Measurements from ENCODE around the gene NEU2. TPM values are rescaled to one million over a fixed set of nuclear protein-coding genes. Genes with fewer than 3 reads are reported as not detected.

Gene NEU2
- total RNA-seq, 3 donors from 2014 or later (not counting 1 experiment from before 2014, with no cell fraction given): not detected

DNA sequence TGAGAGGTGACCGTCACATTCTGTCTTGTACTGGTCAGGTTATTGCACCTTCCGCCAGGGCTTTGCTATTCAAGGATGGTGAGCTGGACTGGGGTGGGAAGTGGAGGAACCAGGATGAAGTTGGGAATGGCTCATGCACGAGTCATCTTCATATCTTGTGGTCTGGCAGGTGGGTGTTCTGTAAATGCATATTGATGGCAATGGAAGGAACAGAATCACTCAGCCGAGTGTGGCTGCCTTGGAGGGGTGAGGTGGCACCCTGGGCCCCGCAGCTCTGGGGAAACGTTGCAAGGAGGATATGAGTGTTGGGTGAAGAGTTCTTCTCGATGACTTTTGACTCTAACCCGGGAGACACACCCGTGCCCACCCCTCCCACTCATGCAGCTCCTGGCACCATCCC, 1.2 kb downstream of the NEU2 start:
- intact Hi-C loops (cut with micrococcal nuclease): no loop called here
- TF ChIP-seq, protein P1, sequence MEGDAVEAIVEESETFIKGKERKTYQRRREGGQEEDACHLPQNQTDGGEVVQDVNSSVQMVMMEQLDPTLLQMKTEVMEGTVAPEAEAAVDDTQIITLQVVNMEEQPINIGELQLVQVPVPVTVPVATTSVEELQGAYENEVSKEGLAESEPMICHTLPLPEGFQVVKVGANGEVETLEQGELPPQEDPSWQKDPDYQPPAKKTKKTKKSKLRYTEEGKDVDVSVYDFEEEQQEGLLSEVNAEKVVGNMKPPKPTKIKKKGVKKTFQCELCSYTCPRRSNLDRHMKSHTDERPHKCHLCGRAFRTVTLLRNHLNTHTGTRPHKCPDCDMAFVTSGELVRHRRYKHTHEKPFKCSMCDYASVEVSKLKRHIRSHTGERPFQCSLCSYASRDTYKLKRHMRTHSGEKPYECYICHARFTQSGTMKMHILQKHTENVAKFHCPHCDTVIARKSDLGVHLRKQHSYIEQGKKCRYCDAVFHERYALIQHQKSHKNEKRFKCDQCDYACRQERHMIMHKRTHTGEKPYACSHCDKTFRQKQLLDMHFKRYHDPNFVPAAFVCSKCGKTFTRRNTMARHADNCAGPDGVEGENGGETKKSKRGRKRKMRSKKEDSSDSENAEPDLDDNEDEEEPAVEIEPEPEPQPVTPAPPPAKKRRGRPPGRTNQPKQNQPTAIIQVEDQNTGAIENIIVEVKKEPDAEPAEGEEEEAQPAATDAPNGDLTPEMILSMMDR (IDR thresholded peaks at IDR 0.05): no peak
- 85% methylated on average over 8 of the region's 9 CpGs for WGBS (ENCODE audit: insufficient coverage)
- Histone ChIP-seq H3K9me3 (ENCODE audit: control insufficient read depth, insufficient read depth, low read length) (no peaks in the 10 kb centered on the region), H3K36me3 (ENCODE audit: control insufficient read depth, insufficient read depth, low read length) (no peaks in the 10 kb centered on the region), H3K4me3 (ENCODE audit: low read length) (no peak overlapping the region), H3K4me1 (ENCODE audit: control insufficient read depth, insufficient read depth, low read length) (no peaks in the 10 kb centered on the region), H3K27me3 (ENCODE audit: control insufficient read depth, insufficient read depth, low read length) (no peaks in the 10 kb centered on the region), H3K27ac (ENCODE audit: low read length) (no peak overlapping the region)
- no peaks in the 10 kb centered on the region for H3K27me3 Mint-ChIP-seq (ENCODE audit: low read depth in 2 of 2)
- H3K4me1 Mint-ChIP-seq: peaks cover 0 to 4% of the 10 kb centered on the region in 2 donors
- DNase-seq (no peak), ATAC-seq (no peak)
- H3K27ac Mint-ChIP-seq: no peak overlapping the region
- H3K36me3 Mint-ChIP-seq: no peaks in the 10 kb centered on the region
- no peaks in the 10 kb centered on the region for H3K9me3 Mint-ChIP-seq
- no peak overlapping the region for H3K4me3 Mint-ChIP-seq

DNA sequence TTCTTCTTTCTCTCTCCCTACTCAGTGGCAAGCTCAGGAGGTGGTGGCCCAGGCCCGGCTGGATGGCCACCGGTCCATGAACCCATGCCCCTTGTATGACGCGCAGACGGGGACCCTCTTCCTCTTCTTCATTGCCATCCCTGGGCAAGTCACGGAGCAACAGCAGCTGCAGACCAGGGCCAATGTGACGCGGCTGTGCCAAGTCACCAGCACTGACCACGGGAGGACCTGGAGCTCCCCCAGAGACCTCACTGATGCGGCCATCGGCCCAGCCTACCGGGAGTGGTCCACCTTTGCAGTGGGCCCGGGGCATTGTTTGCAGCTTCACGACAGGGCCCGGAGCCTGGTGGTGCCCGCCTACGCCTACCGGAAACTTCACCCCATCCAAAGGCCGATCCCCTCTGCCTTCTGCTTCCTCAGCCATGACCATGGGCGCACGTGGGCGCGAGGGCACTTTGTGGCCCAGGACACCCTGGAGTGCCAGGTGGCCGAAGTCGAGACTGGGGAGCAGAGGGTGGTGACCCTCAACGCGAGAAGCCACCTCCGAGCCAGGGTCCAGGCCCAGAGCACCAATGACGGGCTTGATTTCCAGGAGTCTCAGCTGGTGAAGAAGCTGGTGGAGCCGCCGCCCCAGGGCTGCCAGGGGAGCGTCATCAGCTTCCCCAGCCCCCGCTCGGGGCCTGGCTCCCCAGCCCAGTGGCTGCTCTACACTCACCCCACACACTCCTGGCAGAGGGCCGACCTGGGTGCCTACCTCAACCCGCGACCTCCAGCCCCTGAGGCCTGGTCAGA, 1.8 kb downstream of the NEU2 start:
- ATAC-seq: no peak
- TF ChIP-seq, protein P1 (IDR thresholded peaks at IDR 0.05): no peak

DNA sequence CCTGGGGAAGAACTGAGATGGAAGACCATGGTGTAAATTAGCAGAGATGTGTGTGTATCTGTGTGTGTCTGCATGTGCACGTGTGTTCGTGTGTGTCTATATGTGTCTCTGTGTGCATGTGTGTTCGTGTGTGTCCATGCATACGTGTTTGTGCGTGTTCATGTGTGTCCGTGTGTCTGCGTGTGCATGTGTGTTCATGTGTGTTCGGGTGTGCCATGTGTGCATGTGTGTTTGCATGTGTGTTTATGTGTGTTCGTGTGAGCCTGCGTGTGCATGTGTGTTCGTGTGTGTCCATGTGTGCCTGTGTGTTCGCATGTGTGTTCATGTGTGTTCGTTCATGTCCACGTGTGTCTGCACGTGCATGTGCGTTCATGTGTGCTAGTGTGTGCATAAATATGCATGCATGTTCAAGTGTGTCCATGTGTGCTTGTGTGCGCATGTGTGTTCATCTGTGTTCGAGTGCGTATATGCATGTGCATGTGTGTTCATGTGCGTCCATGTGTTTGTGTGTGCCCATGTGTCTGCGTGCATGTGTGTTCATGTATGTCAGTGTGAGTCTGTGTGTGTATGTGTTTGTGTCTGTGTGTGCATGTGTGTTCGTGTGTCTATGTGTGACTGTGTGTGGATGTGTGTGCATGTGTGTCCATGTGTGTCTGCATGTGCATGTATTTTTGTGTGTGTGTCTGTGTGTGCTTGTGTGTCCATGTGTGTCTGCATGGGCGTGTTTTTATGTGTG, 3.1 kb downstream of the NEU2 start:
- H3K4me1 Mint-ChIP-seq: peaks cover 0 to 4% of the 10 kb centered on the region in 2 donors
- H3K27ac ChIP-seq (ENCODE audit: low read length): no peak overlapping the region
- H3K9me3 Mint-ChIP-seq: no peaks in the 10 kb centered on the region
- intact Hi-C loops (cut with micrococcal nuclease): no loop called here
- TF ChIP-seq, protein P1 (IDR thresholded peaks at IDR 0.05): no peak
- H3K9me3 ChIP-seq (ENCODE audit: control insufficient read depth, insufficient read depth, low read length): no peaks in the 10 kb centered on the region
- 96% methylated on average over 23 of the region's 23 CpGs for WGBS (ENCODE audit: insufficient coverage)
- no peak for ATAC-seq
- no peaks in the 10 kb centered on the region for H3K27me3 ChIP-seq (ENCODE audit: control insufficient read depth, insufficient read depth, low read length)
- H3K27me3 Mint-ChIP-seq (ENCODE audit: low read depth in 2 of 2): no peaks in the 10 kb centered on the region
- H3K4me3 Mint-ChIP-seq: no peak overlapping the region
- H3K27ac Mint-ChIP-seq: no peak overlapping the region
- DNase-seq: no peak
- H3K4me3 ChIP-seq (ENCODE audit: low read length): no peak overlapping the region
- H3K36me3 Mint-ChIP-seq: no peaks in the 10 kb centered on the region
- no peaks in the 10 kb centered on the region for H3K4me1 ChIP-seq (ENCODE audit: control insufficient read depth, insufficient read depth, low read length)
- no peaks in the 10 kb centered on the region for H3K36me3 ChIP-seq (ENCODE audit: control insufficient read depth, insufficient read depth, low read length)

More for the DNA sequence above, 1.8 kb downstream of the NEU2 start:
- H3K27me3 Mint-ChIP-seq (ENCODE audit: low read depth in 2 of 2): no peaks in the 10 kb centered on the region
- H3K27me3 ChIP-seq (ENCODE audit: control insufficient read depth, insufficient read depth, low read length): no peaks in the 10 kb centered on the region
- no peak overlapping the region for H3K27ac Mint-ChIP-seq
- H3K4me3 Mint-ChIP-seq: no peak overlapping the region
- intact Hi-C loops (cut with micrococcal nuclease): no loop called here
- no peak for DNase-seq
- H3K4me3 ChIP-seq (ENCODE audit: low read length): no peak overlapping the region
- peaks cover 0 to 4% of the 10 kb centered on the region in 2 donors for H3K4me1 Mint-ChIP-seq
- H3K36me3 Mint-ChIP-seq: no peaks in the 10 kb centered on the region
- H3K36me3 ChIP-seq (ENCODE audit: control insufficient read depth, insufficient read depth, low read length): no peaks in the 10 kb centered on the region
- H3K9me3 Mint-ChIP-seq: no peaks in the 10 kb centered on the region
- no peaks in the 10 kb centered on the region for H3K9me3 ChIP-seq (ENCODE audit: control insufficient read depth, insufficient read depth, low read length)
- H3K4me1 ChIP-seq (ENCODE audit: control insufficient read depth, insufficient read depth, low read length): no peaks in the 10 kb centered on the region
- H3K27ac ChIP-seq (ENCODE audit: low read length): no peak overlapping the region
- 95% methylated on average over 37 of the region's 37 CpGs for WGBS (ENCODE audit: insufficient coverage)
